Right lobe of liver (tissue), 6 donors: Measurements from ENCODE around the gene MLST8. TPM values are rescaled to one million over a fixed set of nuclear protein-coding genes. Genes with fewer than 3 reads are reported as not detected.

Experiments used
- ATAC-seq, 4 donors: fragments of 200-7000 bp; cut with Tn5 transposase; one replicate each; pipeline ENCODE4 v1.9.1; 2020; ENCODE audit warnings: mild to moderate bottlenecking in 4 of 4, moderate library complexity in 4 of 4
- DNase-seq, 3 donors: peaks; one replicate each; pipeline ENCODE4 v3.0.0-alpha.2; 2020
- H3K27ac ChIP-seq, 3 donors: fragments of 200-600 bp; one replicate each; pipeline ENCODE4 v1.8.0; 2022
- H3K27me3 ChIP-seq, 2 donors: fragments of 200-600 bp; one replicate each; pipeline ENCODE4 v1.8.0; 2022
- H3K36me3 ChIP-seq, 4 donors: fragments of 200-600 bp; sonication (generic) in 1 of 4; one replicate each; pipeline versions ENCODE4 v1.5.1 to v1.8.0; 2017 to 2022; ENCODE audit warnings: control low read depth in 1 of 4
- H3K4me1 ChIP-seq, 4 donors: fragments of 200-600 bp; sonication (generic) in 1 of 4; one replicate each; pipeline versions ENCODE4 v1.5.1 to v1.8.0; 2017 to 2022; ENCODE audit warnings: control low read depth in 1 of 4
- H3K4me3 ChIP-seq, 3 donors: fragments of 200-600 bp; one replicate each; pipeline ENCODE4 v1.8.0; 2022
- H3K9me3 ChIP-seq, 4 donors: fragments of 200-600 bp; sonication (generic) in 1 of 4; one replicate each; pipeline versions ENCODE4 v1.5.1 to v1.8.0; 2017 to 2022; ENCODE audit warnings: control low read depth in 1 of 4
- POLR2A ChIP-seq: fragments of 450-650 bp; IDR thresholded peaks from one replicate; pipeline ENCODE4 v1.6.1; 2017; ENCODE audit warnings: antibody characterized with exemption, mild to moderate bottlenecking
- WGBS: methylation state at CpG from one replicate; pipeline ENCODE4 v1.1.6; 2018; ENCODE audit warnings: low coverage, low lambda C conversion rate; ENCODE audit not compliant: insufficient coverage; ENCODE audit errors: missing lambda C conversion rate; 5-methylcytosine and 5-hydroxymethylcytosine counted together
- intact Hi-C, 2 donors: fragments of 100-400 bp; cut with DNase I; formaldehyde crosslinking; loops; one replicate each; pipeline versions ENCODE4 v1.11.2 to v1.14.1; 2022
- total RNA-seq, 6 experiments: library from RNA; depleted of rRNA in 2 of 6; stranded (reverse); fragments of >200 nt in 2 of 6; fragmentation: NEBNext Ultra II Directional in 3 of 6; extraction: Animal tissue kit (Norgen Biotek cat#: 25700) in 3 of 6; gene quantifications; one replicate each; pipeline versions ENCODE4 v1.1.0 to v1.2.4, GENCODE V29; 2016 to 2023
- TF ChIP-seq, protein P1 (sequence below), 4 donors: fragments of 200-600 bp in 3 of 4; fragments of 450-650 bp in 1 of 4; IDR thresholded peaks; one replicate each; pipeline versions ENCODE4 v1.5.1 to v1.8.0; 2016 to 2022; ENCODE audit warnings: antibody characterized with exemption in 4 of 4, mild to moderate bottlenecking in 2 of 4
- donor health status: DM: no; HTN: yes; CAD: no.
- donor health status: DM: no; HTN: no; CAD: no.
- donor health status: DM: no; HTN: no; CAD: no.
- donor health status: DM: no; HTN: yes; CAD: no.
- donor health status: DM: no; HTN: yes; CAD: no.

The MLST8 gene
- total RNA-seq, 6 experiments from 2014 or later = 13.1 to 51.0 (median 17.5) TPM

DNA sequence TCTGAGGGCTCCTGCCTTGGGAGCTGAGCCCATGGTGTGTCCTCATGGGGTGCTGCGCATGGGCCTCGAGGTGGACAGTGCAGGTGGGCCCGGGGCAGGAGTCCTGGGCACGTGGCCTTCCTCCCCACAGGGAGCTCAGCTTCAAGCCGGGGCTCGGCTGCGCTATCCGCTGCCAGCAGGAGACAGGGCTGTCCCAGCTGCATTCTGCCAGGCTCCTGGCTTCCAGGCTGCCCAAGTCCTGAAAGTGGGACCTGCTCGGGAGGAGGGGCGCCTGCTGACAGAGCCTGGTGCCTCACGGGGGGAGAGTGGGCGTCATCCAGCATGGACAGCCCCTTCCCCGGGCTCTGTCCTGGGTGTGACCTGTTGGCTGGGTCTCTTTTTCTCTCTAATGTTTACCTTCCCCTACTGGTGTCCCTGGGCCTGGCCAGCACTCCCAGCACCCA lies 42.6 kb upstream of the MLST8 start:
- WGBS = no CpG with 5 or more reads among the region's 13 CpGs
- no peaks in the 10 kb centered on the region for H3K27me3 ChIP-seq
- peaks cover 0 to 69% (median 25%) of the 10 kb centered on the region in 4 donors for H3K4me1 ChIP-seq
- DNase-seq = no peak
- intact Hi-C loops = no loop called here
- TF ChIP-seq POLR2A = no peak
- TF ChIP-seq, protein P1, sequence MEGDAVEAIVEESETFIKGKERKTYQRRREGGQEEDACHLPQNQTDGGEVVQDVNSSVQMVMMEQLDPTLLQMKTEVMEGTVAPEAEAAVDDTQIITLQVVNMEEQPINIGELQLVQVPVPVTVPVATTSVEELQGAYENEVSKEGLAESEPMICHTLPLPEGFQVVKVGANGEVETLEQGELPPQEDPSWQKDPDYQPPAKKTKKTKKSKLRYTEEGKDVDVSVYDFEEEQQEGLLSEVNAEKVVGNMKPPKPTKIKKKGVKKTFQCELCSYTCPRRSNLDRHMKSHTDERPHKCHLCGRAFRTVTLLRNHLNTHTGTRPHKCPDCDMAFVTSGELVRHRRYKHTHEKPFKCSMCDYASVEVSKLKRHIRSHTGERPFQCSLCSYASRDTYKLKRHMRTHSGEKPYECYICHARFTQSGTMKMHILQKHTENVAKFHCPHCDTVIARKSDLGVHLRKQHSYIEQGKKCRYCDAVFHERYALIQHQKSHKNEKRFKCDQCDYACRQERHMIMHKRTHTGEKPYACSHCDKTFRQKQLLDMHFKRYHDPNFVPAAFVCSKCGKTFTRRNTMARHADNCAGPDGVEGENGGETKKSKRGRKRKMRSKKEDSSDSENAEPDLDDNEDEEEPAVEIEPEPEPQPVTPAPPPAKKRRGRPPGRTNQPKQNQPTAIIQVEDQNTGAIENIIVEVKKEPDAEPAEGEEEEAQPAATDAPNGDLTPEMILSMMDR (IDR thresholded peaks at IDR 0.05) = no peak
- peaks cover 0 to 4% (median 1%) of the 10 kb centered on the region in 4 donors for H3K36me3 ChIP-seq
- H3K9me3 ChIP-seq = no peaks in the 10 kb centered on the region
- ATAC-seq = no peak
- H3K27ac ChIP-seq = no peak overlapping the region
- no peak overlapping the region for H3K4me3 ChIP-seq

- 73% methylated on average over 4 of the region's 26 CpGs for WGBS
- ATAC-seq (no peak), DNase-seq (no peak)
- Histone ChIP-seq H3K27ac (no peak overlapping the region), H3K9me3 (no peaks in the 10 kb centered on the region), H3K4me3 (no peak overlapping the region), H3K27me3 (no peaks in the 10 kb centered on the region), H3K36me3 (peaks cover 0 to 9% (median 2%) of the 10 kb centered on the region in 4 donors), H3K4me1 (peaks cover 0 to 66% (median 22%) of the 10 kb centered on the region in 4 donors)
- intact Hi-C loops = no loop called here
- TF ChIP-seq, protein P1 (IDR thresholded peaks at IDR 0.05) = no peak
- no peak for TF ChIP-seq POLR2A
Measured at GRCh38 chr16:2163211-2163881, 41.9 kb upstream of the MLST8 start.

DNA sequence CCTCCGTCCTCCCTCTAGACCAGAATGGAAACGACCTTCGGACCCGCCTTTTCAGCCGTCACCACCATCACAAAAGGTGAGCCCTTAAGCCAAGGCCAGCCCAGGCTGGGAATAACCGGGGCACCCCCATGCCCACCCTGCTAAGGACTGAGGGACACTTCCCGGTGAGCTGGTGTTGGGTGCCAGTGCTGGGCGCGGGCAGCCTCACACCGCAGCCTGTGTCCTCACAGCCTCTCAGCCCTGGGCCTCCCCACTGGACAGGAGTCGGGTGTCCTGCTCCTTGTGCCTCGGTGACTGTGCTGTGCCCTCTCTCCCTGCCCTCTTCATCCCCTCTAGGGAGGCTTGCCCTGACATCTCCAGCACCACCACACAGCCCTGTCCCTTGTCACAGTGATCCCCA lies 39.4 kb upstream of the MLST8 start:
- TF ChIP-seq, protein P1 (IDR thresholded peaks at IDR 0.05) = no peak
- TF ChIP-seq POLR2A = no peak
- no peaks in the 10 kb centered on the region for H3K27me3 ChIP-seq
- intact Hi-C loops = no loop called here
- WGBS = 57% methylated on average over 6 of the region's 12 CpGs
- H3K27ac ChIP-seq = peak overlapping the region in 1 of 3 donors; percentile 39
- no peak overlapping the region for H3K4me3 ChIP-seq
- no peak for DNase-seq
- peaks cover 0 to 43% (median 9%) of the 10 kb centered on the region in 4 donors for H3K4me1 ChIP-seq
- no peaks in the 10 kb centered on the region for H3K9me3 ChIP-seq
- peaks cover 0 to 9% (median 2%) of the 10 kb centered on the region in 4 donors for H3K36me3 ChIP-seq
- peak in 2 of 4 donors; percentile 2 to 5 for ATAC-seq

GRCh38 chr16:2166263-2167067 lies 38.8 kb upstream of the MLST8 start:
- WGBS = 63% methylated on average over 14 of the region's 17 CpGs
- Histone ChIP-seq H3K27me3 (no peaks in the 10 kb centered on the region), H3K27ac (peak overlapping the region in 1 of 3 donors; percentile 39), H3K4me3 (no peak overlapping the region), H3K4me1 (peaks cover 0 to 38% (median 9%) of the 10 kb centered on the region in 4 donors), H3K9me3 (no peaks in the 10 kb centered on the region), H3K36me3 (peaks cover 0 to 9% (median 4%) of the 10 kb centered on the region in 4 donors)
- intact Hi-C loops = no loop called here
- ATAC-seq = peak; percentile 50 to 71 (median 56)
- DNase-seq = peak; percentile 54 to 77 (median 75)
- no peak for TF ChIP-seq POLR2A
- TF ChIP-seq, protein P1 (IDR thresholded peaks at IDR 0.05) = no peak
